ENCODE measurements around the gene TMEFF1.
"Not testable (repeated sequence)": the region's sequence is repeated elsewhere in the genome, so short reads cannot be mapped to it uniquely, and the experiment has no call there.

Gene TMEFF1

GRCh38 chr9:100492952-100493351, 20.0 kb downstream of the TMEFF1 start:
- H3K27me3 Mint-ChIP-seq, result no peaks in the 10 kb centered on the region
- H3K9me3 Mint-ChIP-seq (ENCODE audit: low read depth), result no peaks in the 10 kb centered on the region
- no peaks in the 10 kb centered on the region for H3K4me1 Mint-ChIP-seq (ENCODE audit: low read depth)
- no peaks in the 10 kb centered on the region for H3K36me3 Mint-ChIP-seq
- H3K4me3 Mint-ChIP-seq, result no peak overlapping the region
- no peak overlapping the region for H3K27ac Mint-ChIP-seq

GRCh38 chr9:100498592-100498991, 25.6 kb downstream of the TMEFF1 start:
- Mint-ChIP-seq H3K36me3 (peaks cover 3% of the 10 kb centered on the region), H3K27ac (no peak overlapping the region), H3K4me1 (ENCODE audit: low read depth) (no peaks in the 10 kb centered on the region), H3K4me3 (no peak overlapping the region), H3K9me3 (ENCODE audit: low read depth) (no peaks in the 10 kb centered on the region), H3K27me3 (no peaks in the 10 kb centered on the region)

GRCh38 chr9:100499460-100499859, 26.5 kb downstream of the TMEFF1 start:
- Mint-ChIP-seq H3K9me3 (ENCODE audit: low read depth) (no peaks in the 10 kb centered on the region), H3K27ac (no peak overlapping the region), H3K4me3 (no peak overlapping the region), H3K27me3 (no peaks in the 10 kb centered on the region), H3K4me1 (ENCODE audit: low read depth) (no peaks in the 10 kb centered on the region), H3K36me3 (peaks cover 3% of the 10 kb centered on the region)

GRCh38 chr9:100499866-100500265, 26.9 kb downstream of the TMEFF1 start:
- peaks cover 3% of the 10 kb centered on the region for H3K36me3 Mint-ChIP-seq
- H3K4me1 Mint-ChIP-seq (ENCODE audit: low read depth), result no peaks in the 10 kb centered on the region
- no peaks in the 10 kb centered on the region for H3K27me3 Mint-ChIP-seq
- no peak overlapping the region for H3K27ac Mint-ChIP-seq
- H3K9me3 Mint-ChIP-seq (ENCODE audit: low read depth), result no peaks in the 10 kb centered on the region
- no peak overlapping the region for H3K4me3 Mint-ChIP-seq

DNA sequence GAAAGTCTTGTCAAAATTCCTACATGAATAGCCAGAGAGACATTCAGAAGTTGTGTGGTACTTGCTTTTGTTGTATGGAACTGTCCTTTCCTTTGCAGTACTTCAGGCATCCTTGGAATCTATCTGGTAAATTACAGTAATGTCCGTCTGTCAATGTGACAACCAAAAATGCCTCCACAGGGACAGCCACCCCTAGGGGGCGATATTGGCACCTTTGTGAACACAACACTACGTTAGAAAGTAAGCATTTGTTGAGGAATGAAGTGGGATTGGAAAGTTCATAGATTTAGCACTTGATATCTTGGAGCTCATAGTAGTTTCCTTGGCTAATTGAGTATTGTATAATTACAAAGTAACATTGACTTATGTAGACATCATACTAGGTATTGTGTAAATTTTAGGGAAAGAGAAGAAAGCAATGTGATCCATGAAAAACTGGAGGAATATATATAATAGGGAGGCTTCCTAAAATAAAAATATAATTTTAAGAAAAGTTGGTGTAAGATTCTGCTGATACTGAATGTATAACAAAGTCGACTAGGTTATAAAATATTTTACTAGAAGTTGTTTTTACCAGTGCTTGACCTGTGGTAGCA, 32.7 kb downstream of the TMEFF1 start:
- Mint-ChIP-seq H3K27ac (no peak overlapping the region), H3K36me3 (peaks cover 7% of the 10 kb centered on the region), H3K4me1 (ENCODE audit: low read depth) (no peaks in the 10 kb centered on the region), H3K27me3 (no peaks in the 10 kb centered on the region), H3K4me3 (no peak overlapping the region), H3K9me3 (ENCODE audit: low read depth) (no peaks in the 10 kb centered on the region)

- H3K27ac Mint-ChIP-seq; H3K27me3 Mint-ChIP-seq; H3K4me1 Mint-ChIP-seq (ENCODE audit: low read depth); H3K4me3 Mint-ChIP-seq; H3K9me3 Mint-ChIP-seq (ENCODE audit: low read depth); H3K36me3 Mint-ChIP-seq: not testable (repeated sequence)
Measured at GRCh38 chr9:100507350-100507749, 34.4 kb downstream of the TMEFF1 start.

GRCh38 chr9:100511205-100511604, 38.3 kb downstream of the TMEFF1 start:
- no peak overlapping the region for H3K27ac Mint-ChIP-seq
- no peak overlapping the region for H3K4me3 Mint-ChIP-seq
- peaks cover 7% of the 10 kb centered on the region for H3K36me3 Mint-ChIP-seq
- H3K27me3 Mint-ChIP-seq, result no peaks in the 10 kb centered on the region
- H3K9me3 Mint-ChIP-seq (ENCODE audit: low read depth), result no peaks in the 10 kb centered on the region
- no peaks in the 10 kb centered on the region for H3K4me1 Mint-ChIP-seq (ENCODE audit: low read depth)

DNA sequence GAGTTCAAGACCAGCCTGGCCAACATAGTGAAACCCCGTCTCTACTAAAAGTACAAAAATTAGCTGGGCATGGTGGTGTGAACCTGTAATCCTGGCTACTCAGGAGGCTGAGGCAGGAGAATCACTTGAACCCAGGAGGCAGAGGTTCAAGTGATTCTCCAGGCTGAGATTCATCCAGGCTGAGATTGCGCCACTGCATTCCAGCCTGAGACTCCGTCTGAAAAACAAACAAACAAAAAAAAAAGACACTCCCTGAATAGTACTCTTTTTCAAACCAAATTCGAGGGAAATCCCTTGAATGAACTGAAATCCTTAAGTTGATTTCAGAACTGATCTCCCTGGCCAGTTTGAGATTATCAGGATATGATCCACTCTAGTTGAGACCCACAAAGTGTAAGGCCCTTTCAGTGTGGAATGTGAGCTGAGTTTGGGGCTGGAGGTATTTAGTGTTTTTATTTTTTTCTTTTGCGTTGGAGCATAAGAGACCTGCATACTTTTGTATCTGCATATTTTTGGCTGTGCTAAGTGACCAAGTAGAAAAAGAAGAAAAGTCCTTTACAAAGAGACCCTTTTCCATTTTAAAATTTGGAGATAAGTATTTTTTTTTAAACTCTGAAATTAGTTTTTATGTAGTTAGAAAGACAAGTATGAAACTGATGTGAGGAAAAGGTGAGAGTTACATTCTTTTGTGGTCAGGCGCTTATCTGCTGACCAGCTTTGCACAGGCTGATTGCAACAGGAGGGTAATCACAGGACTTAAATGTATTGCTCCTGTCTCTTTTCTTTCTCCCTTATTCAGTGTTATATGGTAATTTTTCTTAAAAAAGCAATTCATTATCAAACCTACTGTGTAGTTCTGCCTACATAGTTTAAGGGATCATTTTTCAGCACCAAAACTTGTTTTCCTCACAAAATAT, 42.9 kb downstream of the TMEFF1 start:
- H3K4me1 Mint-ChIP-seq (ENCODE audit: low read depth), result no peaks in the 10 kb centered on the region
- H3K4me3 Mint-ChIP-seq, result no peak overlapping the region
- H3K9me3 Mint-ChIP-seq (ENCODE audit: low read depth), result no peaks in the 10 kb centered on the region
- no peaks in the 10 kb centered on the region for H3K27me3 Mint-ChIP-seq
- H3K27ac Mint-ChIP-seq, result no peak overlapping the region
- H3K36me3 Mint-ChIP-seq, result no peaks in the 10 kb centered on the region

GRCh38 chr9:100521282-100521681, 48.3 kb downstream of the TMEFF1 start:
- Mint-ChIP-seq H3K36me3 (peaks cover 4% of the 10 kb centered on the region), H3K27ac (no peak overlapping the region), H3K27me3 (no peaks in the 10 kb centered on the region), H3K4me3 (no peak overlapping the region), H3K4me1 (ENCODE audit: low read depth) (no peaks in the 10 kb centered on the region), H3K9me3 (ENCODE audit: low read depth) (no peaks in the 10 kb centered on the region)

- Mint-ChIP-seq H3K4me1 (ENCODE audit: low read depth) (no peaks in the 10 kb centered on the region), H3K36me3 (peaks cover 7% of the 10 kb centered on the region), H3K9me3 (ENCODE audit: low read depth) (no peaks in the 10 kb centered on the region), H3K27ac (no peak overlapping the region), H3K4me3 (no peak overlapping the region), H3K27me3 (no peaks in the 10 kb centered on the region)
Measured at GRCh38 chr9:100525563-100525962, 52.6 kb downstream of the TMEFF1 start.

DNA sequence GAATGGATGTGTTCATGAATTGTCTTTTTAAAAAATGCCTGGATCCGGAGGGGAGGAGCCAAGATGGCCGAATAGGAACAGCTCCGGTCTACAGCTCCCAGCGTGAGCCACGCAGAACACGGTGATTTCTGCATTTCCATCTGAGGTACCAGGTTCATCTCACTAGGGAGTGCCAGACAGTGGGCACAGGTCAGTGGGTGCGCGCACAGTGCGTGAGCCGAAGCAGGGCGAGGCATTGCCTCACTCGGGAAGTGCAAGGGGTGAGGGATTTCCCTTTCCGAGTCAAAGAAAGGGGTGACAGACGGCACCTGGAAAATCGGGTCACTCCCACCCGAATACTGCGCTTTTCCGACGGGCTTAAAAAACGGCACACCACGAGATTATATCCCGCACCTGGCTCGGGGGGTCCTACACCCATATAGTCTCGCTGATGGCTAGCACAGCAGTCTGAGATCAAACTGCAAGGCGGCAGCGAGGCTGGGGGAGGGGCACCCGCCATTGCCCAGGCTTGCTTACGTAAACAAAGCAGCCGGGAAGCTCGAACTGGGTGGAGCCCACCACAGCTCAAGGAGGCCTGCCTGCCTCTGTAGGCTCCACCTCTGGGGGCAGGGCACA, 54.3 kb downstream of the TMEFF1 start:
- not testable (repeated sequence) for H3K4me1 Mint-ChIP-seq (ENCODE audit: low read depth); H3K27ac Mint-ChIP-seq; H3K36me3 Mint-ChIP-seq; H3K4me3 Mint-ChIP-seq; H3K9me3 Mint-ChIP-seq (ENCODE audit: low read depth); H3K27me3 Mint-ChIP-seq

DNA sequence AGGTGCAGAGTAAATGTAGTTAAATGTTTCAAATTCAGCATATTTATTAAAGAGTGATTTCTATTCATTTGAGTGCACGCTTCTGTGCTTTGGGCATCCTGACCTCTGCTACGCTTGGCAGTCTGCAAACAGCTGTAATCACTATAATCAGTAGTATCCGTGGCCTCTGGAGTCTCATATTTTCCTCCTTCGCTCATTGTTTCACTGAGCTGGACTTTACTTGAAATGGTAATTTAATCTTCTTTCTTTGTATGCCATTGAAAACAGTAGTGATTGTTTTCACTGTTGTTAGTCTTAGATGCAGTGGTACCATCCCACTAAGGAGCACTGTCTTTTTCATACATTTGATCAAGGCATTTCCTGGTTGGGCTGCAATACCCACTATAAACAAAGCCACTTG, 61.5 kb downstream of the TMEFF1 start:
- Mint-ChIP-seq H3K4me1 (ENCODE audit: low read depth) (no peaks in the 10 kb centered on the region), H3K27ac (no peak overlapping the region), H3K36me3 (peaks cover 3% of the 10 kb centered on the region), H3K4me3 (no peak overlapping the region), H3K27me3 (no peaks in the 10 kb centered on the region), H3K9me3 (ENCODE audit: low read depth) (no peaks in the 10 kb centered on the region)

GRCh38 chr9:100540327-100540726, 67.4 kb downstream of the TMEFF1 start:
- Mint-ChIP-seq H3K4me3 (no peak overlapping the region), H3K27me3 (no peaks in the 10 kb centered on the region), H3K27ac (no peak overlapping the region), H3K9me3 (ENCODE audit: low read depth) (no peaks in the 10 kb centered on the region), H3K4me1 (ENCODE audit: low read depth) (no peaks in the 10 kb centered on the region), H3K36me3 (peaks cover 8% of the 10 kb centered on the region)

DNA sequence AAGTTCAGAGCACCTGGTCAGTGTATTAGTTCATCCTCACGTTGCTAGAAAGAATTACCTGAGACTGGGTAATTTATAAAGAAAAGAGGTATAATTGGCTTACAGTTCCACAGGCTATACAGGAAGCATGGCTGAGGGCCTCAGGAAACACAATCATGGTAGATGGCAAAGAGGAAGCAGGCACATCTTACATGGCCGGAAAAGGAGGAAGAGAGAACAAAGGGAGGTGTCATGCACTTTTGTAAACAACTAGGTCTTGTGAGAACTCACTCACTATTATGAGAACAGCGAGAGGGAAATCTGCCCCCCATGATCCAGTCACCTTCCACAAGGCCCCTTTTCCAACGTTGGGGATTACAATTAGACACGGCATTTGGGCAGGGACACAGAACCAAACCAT, 76.1 kb downstream of the TMEFF1 start:
- H3K27me3 Mint-ChIP-seq, result no peaks in the 10 kb centered on the region
- no peaks in the 10 kb centered on the region for H3K4me1 Mint-ChIP-seq (ENCODE audit: low read depth)
- no peaks in the 10 kb centered on the region for H3K9me3 Mint-ChIP-seq (ENCODE audit: low read depth)
- H3K36me3 Mint-ChIP-seq, result peaks cover 17% of the 10 kb centered on the region
- no peak overlapping the region for H3K27ac Mint-ChIP-seq
- no peak overlapping the region for H3K4me3 Mint-ChIP-seq

DNA sequence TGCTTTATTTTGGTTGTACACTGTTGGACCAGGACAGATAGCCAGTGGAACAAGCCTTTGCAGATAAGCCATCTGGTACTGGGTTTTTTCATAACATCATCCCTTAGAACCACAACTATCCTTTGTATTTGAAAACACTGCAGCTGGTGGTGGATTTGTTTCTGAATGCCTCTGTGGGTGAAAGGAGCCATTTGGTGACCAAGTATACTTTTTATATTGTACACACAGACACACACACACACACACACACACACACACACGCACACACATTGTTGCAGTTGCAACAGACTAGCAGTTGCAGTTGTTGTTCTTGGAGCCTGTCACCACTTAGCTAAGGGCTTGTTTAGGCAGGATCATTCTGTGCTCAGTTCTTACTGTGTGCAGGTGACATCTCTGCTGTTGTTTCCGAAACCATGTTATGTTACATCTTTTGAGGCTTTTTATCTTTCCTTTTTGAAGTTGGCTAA, 82.0 kb downstream of the TMEFF1 start:
- Mint-ChIP-seq H3K27ac (no peak overlapping the region), H3K4me3 (no peak overlapping the region), H3K9me3 (ENCODE audit: low read depth) (no peaks in the 10 kb centered on the region), H3K4me1 (ENCODE audit: low read depth) (no peaks in the 10 kb centered on the region), H3K36me3 (no peaks in the 10 kb centered on the region), H3K27me3 (no peaks in the 10 kb centered on the region)
